GM12875 (cell line): Measurements from ENCODE around the gene SH2D5.

Experiments used
- H3K4me3 ChIP-seq: one replicate; pipeline ENCODE4 v1.5.1; 2011; ENCODE audit warnings: low read depth, low read length, control low read depth
- CTCF ChIP-seq: IDR thresholded peaks from 2 replicates; pipeline ENCODE4 v1.5.1; 2011; ENCODE audit warnings: low read depth, mild to moderate bottlenecking, control low read depth, inconsistent platforms, low read length, moderate library complexity, borderline replicate concordance; ENCODE audit not compliant: insufficient read depth

SH2D5 gene

GRCh38 chr1:20760322-20760721 is 27.8 kb upstream of the SH2D5 start:
- TF ChIP-seq CTCF: no peak
- no peak overlapping the region for H3K4me3 ChIP-seq

- H3K4me3 ChIP-seq: no peak overlapping the region
- no peak for TF ChIP-seq CTCF
These were observed 21.1 kb upstream of the SH2D5 start for GRCh38 chr1:20753589-20753988.

- no peak for TF ChIP-seq CTCF
- H3K4me3 ChIP-seq: no peak overlapping the region
These were observed 19.0 kb upstream of the SH2D5 start for GRCh38 chr1:20751462-20751990.

- no peak for TF ChIP-seq CTCF
- H3K4me3 ChIP-seq: no peak overlapping the region
These were observed 10.2 kb upstream of the SH2D5 start for GRCh38 chr1:20742671-20743070.

- no peak overlapping the region for H3K4me3 ChIP-seq
- no peak for TF ChIP-seq CTCF
These were observed 8.3 kb upstream of the SH2D5 start for GRCh38 chr1:20740781-20741180.

GRCh38 chr1:20739225-20739624 is 6.7 kb upstream of the SH2D5 start:
- no peak for TF ChIP-seq CTCF
- no peak overlapping the region for H3K4me3 ChIP-seq

GRCh38 chr1:20735581-20736111 is 3.1 kb upstream of the SH2D5 start:
- TF ChIP-seq CTCF: no peak
- no peak overlapping the region for H3K4me3 ChIP-seq
